Measurements from ENCODE around the gene RAB36. TPM values are rescaled to one million over a fixed set of nuclear protein-coding genes. Genes with fewer than 3 reads are reported as not detected.

Gene RAB36
- total RNA-seq, 1 experiment from 2014 or later: 1.8 TPM

DNA sequence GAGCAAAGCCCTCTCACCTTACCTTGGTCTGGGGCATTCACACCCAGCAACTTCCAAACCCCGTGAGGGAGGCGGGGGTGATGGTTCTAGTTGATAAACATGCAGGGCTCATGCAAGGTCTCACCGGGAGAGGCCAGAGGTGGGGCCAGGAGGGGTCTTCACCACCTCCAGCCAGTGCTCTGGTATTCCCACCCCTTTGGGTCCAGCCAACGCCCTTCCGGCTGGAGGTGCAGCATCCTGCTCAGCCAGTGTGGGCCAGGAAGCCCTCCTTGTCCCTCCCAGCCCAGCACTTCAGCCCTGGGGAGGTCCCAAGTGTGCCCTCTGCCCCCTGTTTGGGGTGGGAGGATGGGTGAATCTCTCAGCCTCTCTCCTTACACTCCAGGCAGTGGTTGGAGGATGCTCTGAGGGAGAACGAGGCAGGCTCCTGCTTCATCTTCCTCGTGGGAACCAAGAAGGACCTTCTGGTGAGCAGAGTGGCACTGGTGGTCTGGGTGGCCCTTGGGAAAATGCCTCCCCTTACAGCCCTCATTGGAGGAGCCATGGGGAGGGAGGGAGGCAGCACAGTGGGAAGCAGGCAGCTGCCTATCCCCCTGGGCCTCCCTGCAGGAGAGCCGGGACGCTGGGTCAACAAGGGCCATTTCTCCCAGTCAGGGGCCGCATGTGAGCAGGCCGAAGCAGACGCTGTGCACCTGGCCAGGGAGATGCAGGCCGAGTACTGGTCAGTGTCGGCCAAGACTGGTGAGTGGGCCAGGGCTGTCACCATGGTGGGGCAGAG lies 13.4 kb downstream of the RAB36 start:
- POLR2A ChIA-PET: no interaction called here
- H3K27ac Mint-ChIP-seq: peak overlapping the region; percentile 72; the same call in 1 of the 2 replicates
- no peaks in the 10 kb centered on the region for H3K36me3 Mint-ChIP-seq
- TF ChIP-seq SMAD3 (CRISPR knock-in tag; IDR thresholded peaks at IDR 0.05; ENCODE audit: borderline replicate concordance) (no peak), ZNF263 (CRISPR knock-in tag; IDR thresholded peaks at IDR 0.05; ENCODE audit: low read depth) (no peak), NR1H2 (CRISPR knock-in tag; IDR thresholded peaks at IDR 0.05) (no peak), OVOL2 (CRISPR knock-in tag; IDR thresholded peaks at IDR 0.05; ENCODE audit: borderline replicate concordance) (no peak), NR3C1 (CRISPR knock-in tag; conservative IDR thresholded peaks at IDR 0.05; ENCODE audit: low read depth) (no peak), CREM (CRISPR knock-in tag; IDR thresholded peaks at IDR 0.05) (no peak)
- TF ChIP-seq, protein P1, sequence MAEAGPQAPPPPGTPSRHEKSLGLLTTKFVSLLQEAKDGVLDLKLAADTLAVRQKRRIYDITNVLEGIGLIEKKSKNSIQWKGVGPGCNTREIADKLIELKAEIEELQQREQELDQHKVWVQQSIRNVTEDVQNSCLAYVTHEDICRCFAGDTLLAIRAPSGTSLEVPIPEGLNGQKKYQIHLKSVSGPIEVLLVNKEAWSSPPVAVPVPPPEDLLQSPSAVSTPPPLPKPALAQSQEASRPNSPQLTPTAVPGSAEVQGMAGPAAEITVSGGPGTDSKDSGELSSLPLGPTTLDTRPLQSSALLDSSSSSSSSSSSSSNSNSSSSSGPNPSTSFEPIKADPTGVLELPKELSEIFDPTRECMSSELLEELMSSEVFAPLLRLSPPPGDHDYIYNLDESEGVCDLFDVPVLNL (CRISPR knock-in tag; IDR thresholded peaks at IDR 0.05; ENCODE audit: borderline replicate concordance, low read depth): no peak
- H3K27me3 Mint-ChIP-seq (ENCODE audit: low read depth): no peaks in the 10 kb centered on the region; the same call in 1 of the 2 replicates
- no peak overlapping the region for H3K4me3 Mint-ChIP-seq
- CTCF ChIA-PET: interaction anchor here (2.8 to 3.2 kb wide), 4 partner anchors 18 to 227 kb away, joined by 18 to 40 read pairs (median 26); partner anchors contain the start of gene RSPH14
- no peaks in the 10 kb centered on the region for H3K9me3 Mint-ChIP-seq
- ATAC-seq (no peak), DNase-seq (ENCODE audit: low spot score) (no peak)
- H3K4me1 Mint-ChIP-seq: peaks cover 21% of the 10 kb centered on the region

DNA sequence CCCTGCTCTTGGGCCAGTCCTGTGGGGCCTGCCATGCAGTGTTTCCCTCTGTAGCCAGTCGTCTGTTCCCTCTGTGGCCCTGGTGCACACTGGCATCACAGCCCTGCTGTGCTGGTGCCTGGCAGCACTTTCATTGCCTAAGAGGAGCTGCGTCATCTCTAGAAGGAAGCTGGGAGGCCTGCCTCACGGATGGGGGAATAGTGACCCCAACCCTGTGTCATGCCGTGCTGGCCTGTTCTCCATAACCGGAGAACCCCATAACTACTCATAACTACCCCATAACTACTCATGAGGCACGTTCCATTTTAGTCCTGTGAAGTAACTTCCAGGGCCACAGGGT lies 14.0 kb downstream of the RAB36 start:
- TF ChIP-seq EMX1 (CRISPR knock-in tag; IDR thresholded peaks at IDR 0.05): no peak
- TF ChIP-seq ZNF121 (CRISPR knock-in tag; IDR thresholded peaks at IDR 0.05): 0 out of 2 replicates have a peak, but pooled peaks have one; percentile 5
- TF ChIP-seq TP53 (CRISPR knock-in tag; IDR thresholded peaks at IDR 0.05): no peak
- POLR2A ChIA-PET: no interaction called here
- DNase-seq (ENCODE audit: low spot score) (no peak), ATAC-seq (no peak)
- H3K9me3 Mint-ChIP-seq: no peaks in the 10 kb centered on the region
- no peaks in the 10 kb centered on the region for H3K36me3 Mint-ChIP-seq
- no peaks in the 10 kb centered on the region; the same call in 1 of the 2 replicates for H3K27me3 Mint-ChIP-seq (ENCODE audit: low read depth)
- CTCF ChIA-PET: no interaction called here
- no peak overlapping the region for H3K4me3 Mint-ChIP-seq
- peaks cover 18% of the 10 kb centered on the region for H3K4me1 Mint-ChIP-seq
- H3K27ac Mint-ChIP-seq: no peak overlapping the region

DNA sequence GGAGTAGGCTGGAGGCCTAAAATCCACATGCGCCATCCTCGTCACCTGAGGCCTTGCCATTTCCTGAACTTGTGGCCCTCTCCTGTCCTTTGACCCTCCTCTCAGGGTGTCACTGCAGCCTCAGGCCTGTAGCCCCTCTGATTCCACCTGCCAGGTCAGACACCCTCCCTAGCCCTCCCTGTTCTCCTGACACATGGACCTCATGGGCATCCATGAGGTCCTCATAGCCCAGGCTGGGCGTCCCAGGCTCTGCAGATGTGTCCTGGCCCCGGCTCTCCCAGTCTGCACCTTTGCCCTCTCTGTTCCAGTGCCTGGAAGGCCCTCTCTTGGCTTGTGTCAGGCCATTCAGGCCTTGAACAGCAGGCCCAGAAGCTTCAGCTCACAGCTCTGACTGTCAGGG lies 15.8 kb downstream of the RAB36 start:
- DNase-seq (ENCODE audit: low spot score) (no peak), ATAC-seq (no peak)
- Mint-ChIP-seq H3K4me1 (peaks cover 12% of the 10 kb centered on the region), H3K4me3 (no peak overlapping the region), H3K27ac (no peak overlapping the region), H3K27me3 (ENCODE audit: low read depth) (no peaks in the 10 kb centered on the region; the same call in 1 of the 2 replicates), H3K36me3 (no peaks in the 10 kb centered on the region), H3K9me3 (no peaks in the 10 kb centered on the region)
- ChIA-PET POLR2A (no interaction called here), CTCF (no interaction called here)
- TF ChIP-seq TEAD1 (CRISPR knock-in tag; IDR thresholded peaks at IDR 0.05): no peak
- TF ChIP-seq, protein P2, sequence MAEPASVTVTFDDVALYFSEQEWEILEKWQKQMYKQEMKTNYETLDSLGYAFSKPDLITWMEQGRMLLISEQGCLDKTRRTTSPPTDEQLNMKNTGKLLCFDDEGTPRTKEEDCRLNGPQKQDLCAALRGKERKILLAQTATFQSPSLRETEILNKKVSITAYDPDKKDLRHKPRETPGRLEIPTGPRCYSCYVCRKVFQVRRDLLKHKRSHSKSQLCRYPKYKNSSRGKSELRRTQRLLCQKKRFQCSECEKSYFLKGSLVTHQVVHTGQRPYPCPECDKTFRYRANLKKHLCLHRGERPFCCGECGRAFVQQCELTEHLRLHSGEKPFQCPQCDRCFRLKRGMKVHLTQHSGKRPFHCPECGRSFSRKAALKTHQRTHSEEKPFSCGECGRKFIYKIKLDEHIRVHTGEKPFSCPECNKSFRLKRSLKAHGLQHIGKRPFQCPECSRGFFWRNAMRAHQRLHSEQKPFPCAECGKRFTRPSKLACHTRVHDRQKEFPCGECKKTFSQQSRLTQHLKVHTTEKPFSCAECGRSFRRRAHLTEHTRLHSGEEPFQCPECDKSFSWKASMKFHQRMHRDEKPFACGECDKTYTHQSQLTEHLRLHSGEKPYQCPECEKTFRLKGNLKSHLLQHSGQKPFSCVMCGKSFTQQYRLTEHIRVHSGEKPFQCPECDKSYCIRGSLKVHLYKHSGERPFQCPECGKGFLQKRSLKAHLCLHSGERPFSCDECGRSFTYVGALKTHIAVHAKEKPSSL (CRISPR knock-in tag; conservative IDR thresholded peaks at IDR 0.05): no peak
- no peak for TF ChIP-seq ZNF416 (CRISPR knock-in tag; IDR thresholded peaks at IDR 0.05)
- no peak for TF ChIP-seq EMX1 (CRISPR knock-in tag; IDR thresholded peaks at IDR 0.05)
- TF ChIP-seq, protein P3, sequence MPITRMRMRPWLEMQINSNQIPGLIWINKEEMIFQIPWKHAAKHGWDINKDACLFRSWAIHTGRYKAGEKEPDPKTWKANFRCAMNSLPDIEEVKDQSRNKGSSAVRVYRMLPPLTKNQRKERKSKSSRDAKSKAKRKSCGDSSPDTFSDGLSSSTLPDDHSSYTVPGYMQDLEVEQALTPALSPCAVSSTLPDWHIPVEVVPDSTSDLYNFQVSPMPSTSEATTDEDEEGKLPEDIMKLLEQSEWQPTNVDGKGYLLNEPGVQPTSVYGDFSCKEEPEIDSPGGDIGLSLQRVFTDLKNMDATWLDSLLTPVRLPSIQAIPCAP (CRISPR knock-in tag; IDR thresholded peaks at IDR 0.05): no peak

DNA sequence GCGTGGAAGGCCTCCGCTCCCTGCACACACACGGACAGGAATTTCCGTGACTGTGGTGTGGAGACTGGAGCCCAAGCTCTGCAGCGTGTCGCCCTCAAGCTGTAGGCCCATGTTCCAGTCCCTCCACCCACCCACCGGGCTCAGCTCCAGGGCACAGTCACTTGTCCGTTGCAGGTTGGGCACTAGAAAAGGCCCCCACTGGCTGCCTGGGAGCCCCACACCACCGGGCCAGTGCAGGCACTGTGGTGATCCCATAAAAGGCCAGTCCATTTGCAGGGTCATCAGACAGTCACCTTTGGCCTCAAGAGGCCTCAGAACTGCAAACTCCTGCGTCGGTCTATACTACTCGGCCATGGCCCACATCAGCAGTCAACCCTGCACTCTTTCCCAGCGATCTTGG lies 16.3 kb downstream of the RAB36 start:
- H3K4me1 Mint-ChIP-seq: peaks cover 10% of the 10 kb centered on the region
- ATAC-seq: no peak
- no peak overlapping the region for H3K27ac Mint-ChIP-seq
- ChIA-PET CTCF (no interaction called here), POLR2A (no interaction called here)
- H3K27me3 Mint-ChIP-seq (ENCODE audit: low read depth): no peaks in the 10 kb centered on the region; the same call in 1 of the 2 replicates
- no peaks in the 10 kb centered on the region for H3K36me3 Mint-ChIP-seq
- no peaks in the 10 kb centered on the region for H3K9me3 Mint-ChIP-seq
- no peak for DNase-seq (ENCODE audit: low spot score)
- H3K4me3 Mint-ChIP-seq: no peak overlapping the region
- TF ChIP-seq RELA (CRISPR knock-in tag; IDR thresholded peaks at IDR 0.05; ENCODE audit: borderline replicate concordance) (no peak), MYBL2 (CRISPR knock-in tag; IDR thresholded peaks at IDR 0.05) (no peak), SP1 (CRISPR knock-in tag; conservative IDR thresholded peaks at IDR 0.05) (no peak), ZNF416 (CRISPR knock-in tag; IDR thresholded peaks at IDR 0.05) (no peak), IRF2 (CRISPR knock-in tag; IDR thresholded peaks at IDR 0.05; ENCODE audit: borderline replicate concordance, low read depth) (no peak), JAZF1 (CRISPR knock-in tag; IDR thresholded peaks at IDR 0.05) (no peak), NR1H2 (CRISPR knock-in tag; IDR thresholded peaks at IDR 0.05) (no peak)
- TF ChIP-seq, protein P4, sequence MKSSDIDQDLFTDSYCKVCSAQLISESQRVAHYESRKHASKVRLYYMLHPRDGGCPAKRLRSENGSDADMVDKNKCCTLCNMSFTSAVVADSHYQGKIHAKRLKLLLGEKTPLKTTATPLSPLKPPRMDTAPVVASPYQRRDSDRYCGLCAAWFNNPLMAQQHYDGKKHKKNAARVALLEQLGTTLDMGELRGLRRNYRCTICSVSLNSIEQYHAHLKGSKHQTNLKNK (CRISPR knock-in tag; IDR thresholded peaks at IDR 0.05): no peak
- TF ChIP-seq, protein P5, sequence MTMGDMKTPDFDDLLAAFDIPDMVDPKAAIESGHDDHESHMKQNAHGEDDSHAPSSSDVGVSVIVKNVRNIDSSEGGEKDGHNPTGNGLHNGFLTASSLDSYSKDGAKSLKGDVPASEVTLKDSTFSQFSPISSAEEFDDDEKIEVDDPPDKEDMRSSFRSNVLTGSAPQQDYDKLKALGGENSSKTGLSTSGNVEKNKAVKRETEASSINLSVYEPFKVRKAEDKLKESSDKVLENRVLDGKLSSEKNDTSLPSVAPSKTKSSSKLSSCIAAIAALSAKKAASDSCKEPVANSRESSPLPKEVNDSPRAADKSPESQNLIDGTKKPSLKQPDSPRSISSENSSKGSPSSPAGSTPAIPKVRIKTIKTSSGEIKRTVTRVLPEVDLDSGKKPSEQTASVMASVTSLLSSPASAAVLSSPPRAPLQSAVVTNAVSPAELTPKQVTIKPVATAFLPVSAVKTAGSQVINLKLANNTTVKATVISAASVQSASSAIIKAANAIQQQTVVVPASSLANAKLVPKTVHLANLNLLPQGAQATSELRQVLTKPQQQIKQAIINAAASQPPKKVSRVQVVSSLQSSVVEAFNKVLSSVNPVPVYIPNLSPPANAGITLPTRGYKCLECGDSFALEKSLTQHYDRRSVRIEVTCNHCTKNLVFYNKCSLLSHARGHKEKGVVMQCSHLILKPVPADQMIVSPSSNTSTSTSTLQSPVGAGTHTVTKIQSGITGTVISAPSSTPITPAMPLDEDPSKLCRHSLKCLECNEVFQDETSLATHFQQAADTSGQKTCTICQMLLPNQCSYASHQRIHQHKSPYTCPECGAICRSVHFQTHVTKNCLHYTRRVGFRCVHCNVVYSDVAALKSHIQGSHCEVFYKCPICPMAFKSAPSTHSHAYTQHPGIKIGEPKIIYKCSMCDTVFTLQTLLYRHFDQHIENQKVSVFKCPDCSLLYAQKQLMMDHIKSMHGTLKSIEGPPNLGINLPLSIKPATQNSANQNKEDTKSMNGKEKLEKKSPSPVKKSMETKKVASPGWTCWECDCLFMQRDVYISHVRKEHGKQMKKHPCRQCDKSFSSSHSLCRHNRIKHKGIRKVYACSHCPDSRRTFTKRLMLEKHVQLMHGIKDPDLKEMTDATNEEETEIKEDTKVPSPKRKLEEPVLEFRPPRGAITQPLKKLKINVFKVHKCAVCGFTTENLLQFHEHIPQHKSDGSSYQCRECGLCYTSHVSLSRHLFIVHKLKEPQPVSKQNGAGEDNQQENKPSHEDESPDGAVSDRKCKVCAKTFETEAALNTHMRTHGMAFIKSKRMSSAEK (CRISPR knock-in tag; IDR thresholded peaks at IDR 0.05; ENCODE audit: borderline replicate concordance): no peak
